Ovary (tissue), 9 donors: ENCODE data around the gene GLI3. TPM values are rescaled to one million over a fixed set of nuclear protein-coding genes. Genes with fewer than 3 reads are reported as not detected.

ENCODE experiments used
- DNase-seq, 5 donors: peaks; one replicate each; pipeline ENCODE4 v3.0.0-alpha.2; 2019 to 2020
- H3K27ac ChIP-seq, 2 donors: fragments of 200-600 bp; one replicate each; pipeline versions ENCODE4 v1.5.1 to v1.8.0; 2019 to 2022
- H3K27me3 ChIP-seq: fragments of 200-600 bp; one replicate; pipeline ENCODE4 v1.8.0; 2022
- H3K36me3 ChIP-seq: fragments of 200-600 bp; sonication (generic); one replicate; pipeline ENCODE4 v1.5.1; 2019
- H3K4me1 ChIP-seq: one replicate; pipeline ENCODE4 v1.8.1; 2013; ENCODE audit warnings: mild to moderate bottlenecking, moderate library complexity; ENCODE audit not compliant: insufficient read depth
- H3K4me3 ChIP-seq: fragments of 200-600 bp; sonication (generic); one replicate; pipeline ENCODE4 v1.5.1; 2017
- H3K9me3 ChIP-seq, 2 donors: fragments of 200-600 bp in 1 of 2; sonication (generic) in 1 of 2; one replicate each; pipeline versions ENCODE4 v1.5.1 to v1.8.1; 2013 to 2019; ENCODE audit warnings: mild to moderate bottlenecking in 1 of 2, moderate library complexity in 1 of 2
- EP300 ChIP-seq: sonication (generic); formaldehyde crosslinking; IDR thresholded peaks from one replicate; pipeline ENCODE4 v1.6.1; 2017; ENCODE audit warnings: antibody characterized with exemption
- POLR2A ChIP-seq: fragments of 450-650 bp; IDR thresholded peaks from one replicate; pipeline ENCODE4 v1.6.1; 2017; ENCODE audit warnings: antibody characterized with exemption, mild to moderate bottlenecking, moderate library complexity
- WGBS, 3 donors: extraction: QIAGEN DNeasy Blood & Tissue Kit in 1 of 3; methylation state at CpG; one replicate each; pipeline versions ENCODE4 v1.1.5 to v1.1.7; 2013 to 2017; 5-methylcytosine and 5-hydroxymethylcytosine counted together
- intact Hi-C, 4 donors: fragments of 100-400 bp; cut with DNase I; formaldehyde crosslinking; loops; one replicate each; pipeline versions ENCODE4 v1.11.0 to v1.15.1; 2022 to 2023
- polyA plus RNA-seq, 2 donors: library from polyadenylated mRNA; stranded (reverse); fragments of 200-250 nt in 1 of 2; fragments of 350-450 nt in 1 of 2; fragmentation: Illumina TruSeq in 1 of 2; extraction: RNeasy Lipid Tissue Mini Kit (QIAGEN cat#74804) in 1 of 2; gene quantifications; one replicate each; pipeline ENCODE4 v1.2.3, GENCODE V29; 2013 to 2014
- total RNA-seq, 7 donors: library from RNA; depleted of rRNA in 2 of 7; stranded (reverse); fragments of >200 nt in 2 of 7; fragmentation: NEBNext Ultra II Directional in 3 of 7; extraction: Animal tissue kit (Norgen Biotek cat#: 25700) in 3 of 7; gene quantifications; one replicate each; pipeline versions ENCODE4 v1.1.0 to v1.2.4, GENCODE V29; 2016 to 2023
- TF ChIP-seq, protein P1 (sequence below), 3 donors: fragments of 450-650 bp in 2 of 3; fragments of 200-600 bp in 1 of 3; IDR thresholded peaks; one replicate each; pipeline versions ENCODE4 v1.5.1 to v1.8.0; 2016 to 2022; ENCODE audit warnings: antibody characterized with exemption in 3 of 3, mild to moderate bottlenecking in 1 of 3
- donor health status: DM: no; HTN: no; CAD: no; lungs with moderate emphysema.
- donor health status: DM: no; HTN: no; CAD: no.
- donor health status: Bipolar disorder and iron deficiency.
- donor health status: DM: yes; HTN: yes; CAD: no.
- donor health status: DM: no; HTN: no; CAD: no.
- donor health status: DM: yes; HTN: yes; CAD: no.

Gene GLI3
- total and polyA plus RNA-seq, 9 donors: 9.5 to 67.1 (median 50.5) TPM

DNA sequence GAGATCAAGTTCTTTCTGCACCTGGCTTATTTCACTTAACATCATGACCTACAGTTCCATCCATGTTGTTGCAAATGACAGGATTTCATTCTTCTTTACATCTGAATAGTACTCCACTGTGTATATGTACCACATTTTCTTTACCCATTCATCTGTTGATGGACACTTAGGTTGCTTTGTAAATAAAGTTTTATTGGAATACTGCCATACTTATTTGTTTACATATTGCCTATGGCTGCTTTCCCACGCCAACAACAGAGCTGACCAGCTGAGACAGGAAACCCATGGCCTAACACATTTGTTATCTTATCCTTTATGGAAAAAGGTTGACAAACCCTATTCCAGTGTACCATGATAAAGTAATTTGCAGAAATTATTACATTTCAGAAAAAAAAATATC, 153.7 kb downstream of the GLI3 start:
- Histone ChIP-seq H3K4me3 (no peak overlapping the region), H3K4me1 (peaks cover 1% of the 10 kb centered on the region), H3K27me3 (no peaks in the 10 kb centered on the region), H3K36me3 (no peaks in the 10 kb centered on the region), H3K9me3 (no peaks in the 10 kb centered on the region), H3K27ac (no peak overlapping the region)
- TF ChIP-seq EP300 (no peak), POLR2A (no peak)
- TF ChIP-seq, protein P1, sequence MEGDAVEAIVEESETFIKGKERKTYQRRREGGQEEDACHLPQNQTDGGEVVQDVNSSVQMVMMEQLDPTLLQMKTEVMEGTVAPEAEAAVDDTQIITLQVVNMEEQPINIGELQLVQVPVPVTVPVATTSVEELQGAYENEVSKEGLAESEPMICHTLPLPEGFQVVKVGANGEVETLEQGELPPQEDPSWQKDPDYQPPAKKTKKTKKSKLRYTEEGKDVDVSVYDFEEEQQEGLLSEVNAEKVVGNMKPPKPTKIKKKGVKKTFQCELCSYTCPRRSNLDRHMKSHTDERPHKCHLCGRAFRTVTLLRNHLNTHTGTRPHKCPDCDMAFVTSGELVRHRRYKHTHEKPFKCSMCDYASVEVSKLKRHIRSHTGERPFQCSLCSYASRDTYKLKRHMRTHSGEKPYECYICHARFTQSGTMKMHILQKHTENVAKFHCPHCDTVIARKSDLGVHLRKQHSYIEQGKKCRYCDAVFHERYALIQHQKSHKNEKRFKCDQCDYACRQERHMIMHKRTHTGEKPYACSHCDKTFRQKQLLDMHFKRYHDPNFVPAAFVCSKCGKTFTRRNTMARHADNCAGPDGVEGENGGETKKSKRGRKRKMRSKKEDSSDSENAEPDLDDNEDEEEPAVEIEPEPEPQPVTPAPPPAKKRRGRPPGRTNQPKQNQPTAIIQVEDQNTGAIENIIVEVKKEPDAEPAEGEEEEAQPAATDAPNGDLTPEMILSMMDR (IDR thresholded peaks at IDR 0.05): no peak
- no peak for DNase-seq
- intact Hi-C loops: no loop called here
- 89 to 99% (median 98%) methylated on average over 1 of the region's 1 CpG for WGBS, 3 donors

DNA sequence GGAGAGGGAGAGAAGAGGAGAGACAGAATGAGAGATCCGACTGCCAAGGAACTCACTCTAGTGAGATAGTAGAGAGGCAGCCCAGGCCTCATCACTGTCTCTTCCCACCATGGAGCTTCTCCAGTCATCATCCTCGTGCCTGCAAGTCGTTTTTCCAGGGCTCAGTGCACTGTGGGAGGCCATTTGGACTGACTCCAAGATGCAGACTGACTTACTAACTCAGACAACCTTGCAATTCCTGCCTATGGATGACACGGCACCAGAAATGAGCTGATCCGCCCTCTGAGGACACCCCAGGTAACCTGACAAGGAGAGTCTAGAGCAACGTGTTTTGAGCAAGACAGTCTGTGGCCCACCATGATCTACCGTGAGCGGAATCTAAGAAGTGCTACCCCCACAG, 154.9 kb downstream of the GLI3 start:
- H3K4me3 ChIP-seq: no peak overlapping the region
- no peaks in the 10 kb centered on the region for H3K27me3 ChIP-seq
- intact Hi-C loops: no loop called here
- TF ChIP-seq POLR2A: no peak
- peaks cover 1% of the 10 kb centered on the region for H3K4me1 ChIP-seq
- no peak overlapping the region for H3K27ac ChIP-seq
- no peaks in the 10 kb centered on the region for H3K9me3 ChIP-seq
- DNase-seq: no peak
- 67 to 73% (median 73%) methylated on average over 8 of the region's 8 CpGs for WGBS, 3 donors
- no peaks in the 10 kb centered on the region for H3K36me3 ChIP-seq

DNA sequence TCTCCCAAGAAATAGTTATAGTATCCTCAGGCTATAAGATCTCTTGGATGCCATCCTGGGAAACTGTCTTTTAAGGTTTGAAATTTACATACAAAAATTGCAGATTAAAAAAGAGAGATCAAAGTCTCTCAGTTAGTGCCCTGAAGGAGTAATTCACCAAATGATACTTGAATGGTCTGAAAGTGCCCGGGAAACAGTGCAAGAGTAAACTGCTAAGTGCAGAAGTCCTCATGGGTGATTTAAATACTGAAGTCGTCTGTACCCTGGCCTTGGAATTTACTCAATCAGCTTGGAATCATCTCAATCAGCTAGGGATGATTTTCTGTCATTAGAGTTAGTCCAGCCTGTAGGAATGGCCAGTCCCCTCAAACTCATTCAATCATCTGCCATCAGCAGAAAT, 155.3 kb downstream of the GLI3 start:
- H3K4me1 ChIP-seq: peaks cover 1% of the 10 kb centered on the region
- H3K27me3 ChIP-seq: no peaks in the 10 kb centered on the region
- H3K36me3 ChIP-seq: no peaks in the 10 kb centered on the region
- intact Hi-C loops: no loop called here
- H3K9me3 ChIP-seq: no peaks in the 10 kb centered on the region
- H3K27ac ChIP-seq: no peak overlapping the region
- H3K4me3 ChIP-seq: no peak overlapping the region
- TF ChIP-seq, protein P1 (IDR thresholded peaks at IDR 0.05): no peak
- TF ChIP-seq POLR2A (no peak), EP300 (no peak)
- no peak for DNase-seq
- WGBS, 3 donors: 68 to 74% (median 71%) methylated on average over 2 of the region's 2 CpGs

DNA sequence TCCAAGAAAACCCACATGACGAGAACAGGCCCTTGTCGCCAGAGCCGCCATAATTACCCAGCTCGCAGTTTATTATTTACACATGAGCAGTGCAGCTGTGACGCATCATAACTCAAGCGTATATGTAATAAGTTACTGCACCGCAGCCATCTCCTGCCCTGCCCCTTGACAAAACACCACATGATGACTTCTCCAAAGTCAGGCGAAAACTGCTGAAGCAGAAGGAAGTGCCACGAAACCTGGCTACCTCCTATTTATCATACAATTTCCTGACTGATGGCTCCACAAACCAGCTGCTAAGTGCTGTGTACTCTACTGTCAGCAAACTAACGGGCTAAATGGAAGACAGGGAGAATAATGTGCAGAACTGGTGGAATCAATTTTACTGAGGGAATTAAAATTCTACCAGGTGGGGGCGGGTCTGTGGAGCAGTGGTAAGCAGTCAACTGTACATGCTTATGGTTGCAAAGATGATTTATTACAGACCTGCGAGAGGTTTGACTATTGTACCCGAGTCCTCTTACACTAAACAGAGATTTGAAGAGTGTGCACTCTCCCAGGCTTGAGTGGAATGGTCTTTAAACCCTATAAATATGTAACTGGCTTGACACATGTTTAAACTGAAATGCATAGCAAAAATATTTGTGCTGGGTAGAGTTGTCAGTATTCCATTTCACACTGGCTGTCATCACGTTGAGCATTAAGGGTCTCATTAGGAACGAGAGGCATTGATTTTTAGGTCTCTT, 156.0 kb downstream of the GLI3 start:
- TF ChIP-seq, protein P1 (IDR thresholded peaks at IDR 0.05): no peak
- TF ChIP-seq POLR2A (no peak), EP300 (no peak)
- Histone ChIP-seq H3K4me1 (peaks cover 1% of the 10 kb centered on the region), H3K9me3 (no peaks in the 10 kb centered on the region), H3K27ac (no peak overlapping the region), H3K36me3 (no peaks in the 10 kb centered on the region), H3K27me3 (no peaks in the 10 kb centered on the region), H3K4me3 (no peak overlapping the region)
- intact Hi-C loops: no loop called here
- WGBS, 3 donors: 92 to 93% (median 93%) methylated on average over 15 of the region's 15 CpGs
- no peak for DNase-seq

DNA sequence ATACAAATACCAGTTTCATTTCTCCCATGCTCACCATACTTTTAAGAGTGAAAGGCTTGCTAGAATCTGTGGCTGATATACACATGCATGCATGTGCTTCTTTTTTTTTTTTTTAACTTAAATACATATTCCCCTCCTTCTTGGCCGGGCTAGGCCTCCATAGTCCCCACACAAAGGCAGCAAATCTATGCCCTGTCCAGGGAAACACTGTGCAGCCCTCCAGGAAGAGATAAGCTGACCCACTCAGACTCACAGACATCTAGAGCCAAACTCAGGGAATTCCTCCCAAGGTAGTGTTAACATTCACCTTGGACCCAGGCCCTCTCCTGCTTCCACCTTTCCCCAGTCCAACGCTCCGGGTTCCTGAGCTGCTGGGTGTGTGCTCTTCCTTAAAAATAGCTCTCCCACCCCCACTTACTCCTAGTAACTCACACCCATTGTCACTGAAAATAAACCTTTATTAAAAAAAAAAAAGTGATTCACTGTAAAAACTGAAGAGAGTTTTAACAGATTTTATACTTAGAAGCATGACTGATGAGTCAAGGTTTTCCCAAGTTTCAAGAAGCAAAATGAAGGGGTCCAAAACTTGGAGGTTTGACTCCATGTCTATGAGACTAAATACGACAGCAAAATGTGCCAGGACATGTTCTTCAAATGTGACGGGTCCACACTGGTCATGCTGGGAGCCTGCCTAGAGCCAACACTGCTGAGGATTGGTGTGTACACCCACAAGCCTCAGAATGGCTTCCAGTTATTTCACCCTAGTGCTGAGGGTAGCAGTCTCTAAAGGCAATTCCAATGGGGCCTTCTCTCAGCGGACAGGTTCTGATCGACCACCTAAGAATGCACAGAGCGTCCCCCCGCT, 159.5 kb downstream of the GLI3 start:
- Histone ChIP-seq H3K27me3 (no peaks in the 10 kb centered on the region), H3K9me3 (no peaks in the 10 kb centered on the region), H3K4me3 (no peak overlapping the region), H3K4me1 (no peaks in the 10 kb centered on the region), H3K27ac (no peak overlapping the region), H3K36me3 (no peaks in the 10 kb centered on the region)
- DNase-seq: no peak
- intact Hi-C loops: no loop called here
- TF ChIP-seq EP300 (no peak), POLR2A (no peak)
- TF ChIP-seq, protein P1 (IDR thresholded peaks at IDR 0.05): no peak
- WGBS, 3 donors: 79 to 88% (median 86%) methylated on average over 9 of the region's 9 CpGs
